Ovary (tissue), 9 donors: Measurements from ENCODE around the gene CDC14A. TPM values are rescaled to one million over a fixed set of nuclear protein-coding genes. Genes with fewer than 3 reads are reported as not detected.

ENCODE experiments used
- DNase-seq, 5 donors: peaks; one replicate each; pipeline ENCODE4 v3.0.0-alpha.2; 2019 to 2020
- H3K27ac ChIP-seq, 2 donors: fragments of 200-600 bp; one replicate each; pipeline versions ENCODE4 v1.5.1 to v1.8.0; 2019 to 2022
- H3K27me3 ChIP-seq: fragments of 200-600 bp; one replicate; pipeline ENCODE4 v1.8.0; 2022
- H3K36me3 ChIP-seq: fragments of 200-600 bp; sonication (generic); one replicate; pipeline ENCODE4 v1.5.1; 2019
- H3K4me1 ChIP-seq: one replicate; pipeline ENCODE4 v1.8.1; 2013; ENCODE audit warnings: mild to moderate bottlenecking, moderate library complexity; ENCODE audit not compliant: insufficient read depth
- H3K4me3 ChIP-seq: fragments of 200-600 bp; sonication (generic); one replicate; pipeline ENCODE4 v1.5.1; 2017
- H3K9me3 ChIP-seq, 2 donors: fragments of 200-600 bp in 1 of 2; sonication (generic) in 1 of 2; one replicate each; pipeline versions ENCODE4 v1.5.1 to v1.8.1; 2013 to 2019; ENCODE audit warnings: mild to moderate bottlenecking in 1 of 2, moderate library complexity in 1 of 2
- EP300 ChIP-seq: sonication (generic); formaldehyde crosslinking; IDR thresholded peaks from one replicate; pipeline ENCODE4 v1.6.1; 2017; ENCODE audit warnings: antibody characterized with exemption
- POLR2A ChIP-seq: fragments of 450-650 bp; IDR thresholded peaks from one replicate; pipeline ENCODE4 v1.6.1; 2017; ENCODE audit warnings: antibody characterized with exemption, mild to moderate bottlenecking, moderate library complexity
- WGBS, 3 donors: extraction: QIAGEN DNeasy Blood & Tissue Kit in 1 of 3; methylation state at CpG; one replicate each; pipeline versions ENCODE4 v1.1.5 to v1.1.7; 2013 to 2017; 5-methylcytosine and 5-hydroxymethylcytosine counted together
- intact Hi-C, 4 donors: fragments of 100-400 bp; cut with DNase I; formaldehyde crosslinking; loops; one replicate each; pipeline versions ENCODE4 v1.11.0 to v1.15.1; 2022 to 2023
- polyA plus RNA-seq, 2 donors: library from polyadenylated mRNA; stranded (reverse); fragments of 200-250 nt in 1 of 2; fragments of 350-450 nt in 1 of 2; fragmentation: Illumina TruSeq in 1 of 2; extraction: RNeasy Lipid Tissue Mini Kit (QIAGEN cat#74804) in 1 of 2; gene quantifications; one replicate each; pipeline ENCODE4 v1.2.3, GENCODE V29; 2013 to 2014
- total RNA-seq, 7 donors: library from RNA; depleted of rRNA in 2 of 7; stranded (reverse); fragments of >200 nt in 2 of 7; fragmentation: NEBNext Ultra II Directional in 3 of 7; extraction: Animal tissue kit (Norgen Biotek cat#: 25700) in 3 of 7; gene quantifications; one replicate each; pipeline versions ENCODE4 v1.1.0 to v1.2.4, GENCODE V29; 2016 to 2023
- TF ChIP-seq, protein P1 (sequence below), 3 donors: fragments of 450-650 bp in 2 of 3; fragments of 200-600 bp in 1 of 3; IDR thresholded peaks; one replicate each; pipeline versions ENCODE4 v1.5.1 to v1.8.0; 2016 to 2022; ENCODE audit warnings: antibody characterized with exemption in 3 of 3, mild to moderate bottlenecking in 1 of 3
- donor health status: DM: no; HTN: no; CAD: no; lungs with moderate emphysema.
- donor health status: DM: no; HTN: no; CAD: no.
- donor health status: Bipolar disorder and iron deficiency.
- donor health status: DM: yes; HTN: yes; CAD: no.
- donor health status: DM: no; HTN: no; CAD: no.
- donor health status: DM: yes; HTN: yes; CAD: no.

The CDC14A gene
- total and polyA plus RNA-seq, 9 donors, result 4.6 to 47.4 (median 8.6) TPM

DNA sequence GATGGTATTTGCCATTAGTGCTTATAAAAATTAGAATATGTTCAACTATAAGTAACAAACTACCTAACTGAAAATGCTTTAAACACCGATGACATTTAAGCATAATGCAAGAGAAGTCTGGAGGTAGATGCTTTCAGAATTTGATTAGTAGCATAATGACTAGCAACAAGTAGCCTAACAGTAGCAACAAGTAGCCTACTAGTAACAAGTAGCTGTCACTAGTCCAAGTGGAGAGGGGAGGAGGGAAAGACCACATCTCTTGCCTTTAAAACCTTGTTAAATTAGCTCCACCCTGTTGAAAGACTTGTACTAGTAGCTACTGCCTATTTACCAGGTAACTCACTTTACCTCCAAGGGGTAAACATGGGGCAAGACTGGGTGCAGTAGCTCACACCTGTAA lies 193.5 kb downstream of the CDC14A start:
- intact Hi-C loops, result no loop called here
- Histone ChIP-seq H3K27me3 (no peaks in the 10 kb centered on the region), H3K4me3 (no peak overlapping the region), H3K36me3 (no peaks in the 10 kb centered on the region), H3K9me3 (no peaks in the 10 kb centered on the region), H3K27ac (no peak overlapping the region), H3K4me1 (no peaks in the 10 kb centered on the region)
- DNase-seq, result no peak
- TF ChIP-seq, protein P1, sequence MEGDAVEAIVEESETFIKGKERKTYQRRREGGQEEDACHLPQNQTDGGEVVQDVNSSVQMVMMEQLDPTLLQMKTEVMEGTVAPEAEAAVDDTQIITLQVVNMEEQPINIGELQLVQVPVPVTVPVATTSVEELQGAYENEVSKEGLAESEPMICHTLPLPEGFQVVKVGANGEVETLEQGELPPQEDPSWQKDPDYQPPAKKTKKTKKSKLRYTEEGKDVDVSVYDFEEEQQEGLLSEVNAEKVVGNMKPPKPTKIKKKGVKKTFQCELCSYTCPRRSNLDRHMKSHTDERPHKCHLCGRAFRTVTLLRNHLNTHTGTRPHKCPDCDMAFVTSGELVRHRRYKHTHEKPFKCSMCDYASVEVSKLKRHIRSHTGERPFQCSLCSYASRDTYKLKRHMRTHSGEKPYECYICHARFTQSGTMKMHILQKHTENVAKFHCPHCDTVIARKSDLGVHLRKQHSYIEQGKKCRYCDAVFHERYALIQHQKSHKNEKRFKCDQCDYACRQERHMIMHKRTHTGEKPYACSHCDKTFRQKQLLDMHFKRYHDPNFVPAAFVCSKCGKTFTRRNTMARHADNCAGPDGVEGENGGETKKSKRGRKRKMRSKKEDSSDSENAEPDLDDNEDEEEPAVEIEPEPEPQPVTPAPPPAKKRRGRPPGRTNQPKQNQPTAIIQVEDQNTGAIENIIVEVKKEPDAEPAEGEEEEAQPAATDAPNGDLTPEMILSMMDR (IDR thresholded peaks at IDR 0.05), result no peak
- no peak for TF ChIP-seq POLR2A
- WGBS, 3 donors, result 95 to 98% (median 98%) methylated on average over 1 of the region's 1 CpG

DNA sequence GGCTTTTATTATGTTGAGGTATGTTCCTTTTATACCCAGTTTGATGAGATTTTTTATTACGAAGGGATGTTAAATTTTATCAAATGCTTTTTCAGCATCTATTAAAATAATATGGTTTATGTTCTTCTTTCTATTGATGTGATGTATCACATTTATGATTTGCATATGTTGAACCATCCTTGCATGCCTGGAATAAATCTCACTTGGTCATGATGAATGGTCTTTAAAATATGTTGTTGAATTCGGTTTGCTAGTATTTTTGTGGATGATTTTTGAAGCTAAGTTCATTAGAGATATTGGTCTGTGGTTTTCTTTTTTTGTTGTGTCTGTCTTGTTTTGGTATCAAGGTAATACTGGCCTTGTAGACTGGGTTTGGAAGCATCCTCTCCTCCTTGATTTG lies 199.7 kb downstream of the CDC14A start:
- Histone ChIP-seq H3K9me3 (no peaks in the 10 kb centered on the region), H3K4me3 (no peak overlapping the region), H3K4me1 (no peaks in the 10 kb centered on the region), H3K36me3 (no peaks in the 10 kb centered on the region), H3K27me3 (no peaks in the 10 kb centered on the region), H3K27ac (no peak overlapping the region)
- DNase-seq, result no peak
- WGBS, 3 donors, result 71 to 79% (median 75%) methylated on average over 2 of the region's 2 CpGs
- TF ChIP-seq, protein P1 (IDR thresholded peaks at IDR 0.05), result no peak
- TF ChIP-seq EP300 (no peak), POLR2A (no peak)
- intact Hi-C loops, result no loop called here

DNA sequence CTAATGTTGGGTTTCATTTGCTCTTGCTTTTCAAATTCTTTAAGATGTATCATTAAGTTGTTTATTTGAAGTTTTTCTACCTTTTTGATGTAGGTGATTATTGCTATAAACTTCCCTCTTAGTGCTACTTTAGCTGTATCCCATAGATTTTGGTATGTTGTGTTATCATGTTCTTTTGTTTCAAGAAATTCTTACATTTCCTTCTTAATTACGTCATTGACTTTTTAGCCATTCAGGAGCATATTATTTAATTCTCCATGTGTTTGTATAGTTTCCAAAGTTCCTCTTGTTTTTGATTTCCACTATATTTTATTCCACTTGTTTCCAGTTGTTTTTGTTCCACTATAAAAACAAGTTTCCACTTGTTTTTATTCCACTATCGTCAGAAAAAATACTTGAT lies 200.6 kb downstream of the CDC14A start:
- TF ChIP-seq EP300 (no peak), POLR2A (no peak)
- TF ChIP-seq, protein P1 (IDR thresholded peaks at IDR 0.05), result no peak
- no peaks in the 10 kb centered on the region for H3K9me3 ChIP-seq
- H3K4me3 ChIP-seq, result no peak overlapping the region
- no peak for DNase-seq
- intact Hi-C loops, result no loop called here
- H3K27me3 ChIP-seq, result no peaks in the 10 kb centered on the region
- H3K4me1 ChIP-seq, result no peaks in the 10 kb centered on the region
- 15 to 29% (median 19%) methylated on average over 2 of the region's 2 CpGs for WGBS, 3 donors
- no peak overlapping the region for H3K27ac ChIP-seq
- H3K36me3 ChIP-seq, result no peaks in the 10 kb centered on the region

DNA sequence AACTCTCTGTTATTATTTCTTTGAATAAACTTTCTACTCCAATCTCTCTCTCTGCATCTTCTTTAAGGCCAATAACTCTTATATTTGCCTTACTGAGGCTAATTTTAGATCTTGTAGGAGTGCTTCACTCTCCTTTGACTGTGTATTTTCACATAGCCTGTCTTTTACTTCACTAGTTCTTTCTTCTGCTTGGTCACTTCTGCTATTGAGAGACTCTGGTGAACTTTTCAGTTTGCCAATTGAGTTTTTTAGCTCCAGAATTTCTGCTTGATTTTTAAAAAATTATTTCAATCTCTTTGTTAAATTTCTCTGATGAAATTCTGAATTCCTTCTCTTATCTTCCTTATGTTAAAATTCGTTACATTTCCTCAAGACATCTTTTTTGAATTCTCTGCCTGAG lies 203.9 kb downstream of the CDC14A start:
- Histone ChIP-seq H3K9me3 (no peaks in the 10 kb centered on the region), H3K27ac (no peak overlapping the region), H3K4me3 (no peak overlapping the region), H3K27me3 (no peaks in the 10 kb centered on the region), H3K36me3 (no peaks in the 10 kb centered on the region), H3K4me1 (no peaks in the 10 kb centered on the region)
- WGBS, 3 donors, result 78 to 85% (median 78%) methylated on average over 1 of the region's 1 CpG
- no peak for DNase-seq
- TF ChIP-seq POLR2A (no peak), EP300 (no peak)
- TF ChIP-seq, protein P1 (IDR thresholded peaks at IDR 0.05), result no peak
- intact Hi-C loops, result no loop called here
